Activated CD8-positive, alpha-beta memory T cell treated with anti-CD3 and anti-CD28 coated beads for 36 hours (primary cell): Measurements from ENCODE around the gene GPT2. TPM values are rescaled to one million over a fixed set of nuclear protein-coding genes. Genes with fewer than 3 reads are reported as not detected.
"Not testable (repeated sequence)": the region's sequence is repeated elsewhere in the genome, so short reads cannot be mapped to it uniquely, and the experiment has no call there.

ENCODE experiments used
- CTCF ChIA-PET: fragments of 350-600 bp; sonication (Branson Sonifier 250); formaldehyde crosslinking; loops from one replicate; lab custom pipeline; 2021; ENCODE audit warnings: antibody characterized with exemption; lab: Charles Lee
- POLR2A ChIA-PET: fragments of 350-600 bp; sonication (Branson Sonifier 250); formaldehyde crosslinking; loops from one replicate; lab custom pipeline; 2021; ENCODE audit warnings: antibody characterized with exemption; lab: Charles Lee
- total RNA-seq, 2 experiments: library from RNA; stranded (reverse); gene quantifications; one replicate each; pipeline ENCODE4 v1.2.3, GENCODE V29; 2021

GPT2 gene
- total RNA-seq, 2 experiments from 2014 or later, result 31.6 to 33.4 TPM

GRCh38 chr16:46930861-46931260, 46.7 kb downstream of the GPT2 start:
- POLR2A ChIA-PET, result no interaction called here
- CTCF ChIA-PET, result interaction anchor here (1.2 to 1.7 kb wide), 5 partner anchors 10 to 77 kb away, joined by 3 to 8 read pairs (median 5); no protein-coding TSS in a partner anchor

- ChIA-PET POLR2A (no interaction called here), CTCF (no interaction called here)
Measured at GRCh38 chr16:46932802-46933201, 48.6 kb downstream of the GPT2 start.

GRCh38 chr16:46937536-46937935, 53.4 kb downstream of the GPT2 start:
- ChIA-PET POLR2A (no interaction called here), CTCF (no interaction called here)

- POLR2A ChIA-PET, result not testable (repeated sequence)
- CTCF ChIA-PET, result interaction anchor here (1.2 kb wide), 1 partner anchor 91 kb away, joined by 4 read pairs; no protein-coding TSS in a partner anchor
Measured at GRCh38 chr16:46944713-46945112, 60.6 kb downstream of the GPT2 start.

GRCh38 chr16:46947900-46948547, 63.9 kb downstream of the GPT2 start:
- ChIA-PET CTCF (interaction anchor here (0.9 to 2.1 kb wide), 4 partner anchors 9 to 195 kb away, joined by 3 to 7 read pairs (median 4); no protein-coding TSS in a partner anchor), POLR2A (no interaction called here)

GRCh38 chr16:46948548-46949166, 64.5 kb downstream of the GPT2 start:
- ChIA-PET CTCF (interaction anchor here (0.9 to 2.1 kb wide), 3 partner anchors 10 to 89 kb away, joined by 3 to 7 read pairs (median 4); no protein-coding TSS in a partner anchor), POLR2A (no interaction called here)

- ChIA-PET CTCF (interaction anchor here (2.1 kb wide), 1 partner anchor 88 kb away, joined by 7 read pairs; no protein-coding TSS in a partner anchor), POLR2A (interaction anchor here (0.6 kb wide), 1 partner anchor 16 kb away, joined by 4 read pairs; no protein-coding TSS in a partner anchor)
Measured at GRCh38 chr16:46949241-46949892, 65.2 kb downstream of the GPT2 start.

GRCh38 chr16:46950009-46950408, 65.8 kb downstream of the GPT2 start:
- ChIA-PET POLR2A (interaction anchor here (0.6 kb wide), 1 partner anchor 15 kb away, joined by 4 read pairs; no protein-coding TSS in a partner anchor), CTCF (interaction anchor here (1.5 kb wide), 1 partner anchor 20 kb away, joined by 4 read pairs; no protein-coding TSS in a partner anchor)

- ChIA-PET CTCF (no interaction called here), POLR2A (no interaction called here)
Measured at GRCh38 chr16:46954562-46954961, 70.4 kb downstream of the GPT2 start.

- CTCF ChIA-PET, result interaction anchor here (0.8 to 0.9 kb wide), 2 partner anchors 12 to 32 kb away, joined by 3 read pairs; partner anchors contain the start of gene DNAJA2
- POLR2A ChIA-PET, result interaction anchor here (0.6 to 1.1 kb wide), 3 partner anchors 12 to 687 kb away, joined by 3 to 8 read pairs (median 3); partner anchors contain the start of gene DNAJA2
Measured at GRCh38 chr16:46961373-46962353, 77.5 kb downstream of the GPT2 start.

GRCh38 chr16:46962629-46963028, 78.5 kb downstream of the GPT2 start:
- ChIA-PET CTCF (interaction anchor here (0.6 to 0.9 kb wide), 3 partner anchors 11 to 40 kb away, joined by 3 read pairs; partner anchors contain the start of gene DNAJA2), POLR2A (interaction anchor here (1.1 kb wide), 1 partner anchor 11 kb away, joined by 3 read pairs; the partner anchor contains the start of gene DNAJA2)

GRCh38 chr16:46968063-46968435, 83.9 kb downstream of the GPT2 start:
- ChIA-PET CTCF (no interaction called here), POLR2A (no interaction called here)

GRCh38 chr16:46970089-46970488, 85.9 kb downstream of the GPT2 start:
- POLR2A ChIA-PET, result no interaction called here
- CTCF ChIA-PET, result interaction anchor here (0.6 kb wide), 1 partner anchor 187 kb away, joined by 4 read pairs; no protein-coding TSS in a partner anchor

- ChIA-PET CTCF (interaction anchor here (0.6 to 2.0 kb wide), 3 partner anchors 15 to 165 kb away, joined by 3 to 4 read pairs (median 3); no protein-coding TSS in a partner anchor), POLR2A (interaction anchor here (0.6 kb wide), 1 partner anchor 186 kb away, joined by 3 read pairs; no protein-coding TSS in a partner anchor)
Measured at GRCh38 chr16:46971271-46971670, 87.1 kb downstream of the GPT2 start.

- ChIA-PET CTCF (interaction anchor here (0.7 to 2.0 kb wide), 5 partner anchors 16 to 489 kb away, joined by 3 to 4 read pairs (median 3); partner anchors contain the start of genes ITFG1 and PHKB), POLR2A (interaction anchor here (0.6 to 1.9 kb wide), 7 partner anchors 15 to 488 kb away, joined by 3 to 7 read pairs (median 5); partner anchors contain the start of genes ITFG1, NETO2 and PHKB)
Measured at GRCh38 chr16:46972429-46973206, 88.5 kb downstream of the GPT2 start.

- ChIA-PET CTCF (interaction anchor here (0.7 to 2.0 kb wide), 9 partner anchors 10 to 488 kb away, joined by 3 to 5 read pairs (median 3); partner anchors contain the start of genes ITFG1, NETO2 and PHKB), POLR2A (interaction anchor here (0.6 to 1.9 kb wide), 6 partner anchors 11 to 488 kb away, joined by 3 to 7 read pairs (median 4); partner anchors contain the start of genes C16orf87, ITFG1, NETO2 and PHKB)
Measured at GRCh38 chr16:46973207-46973995, 89.2 kb downstream of the GPT2 start, which contains the start of gene DNAJA2. DNAJA2 (minus strand) TSS chr16:46973674; CDS start chr16:46973572, 102 bp downstream.
